ENCODE results near the gene CBFA2T2.

CBFA2T2 gene

GRCh38 chr20:33556246-33556645 is 66.3 kb downstream of the CBFA2T2 start:
- no peak for TF ChIP-seq CTCF (conservative IDR thresholded peaks at IDR 0.05)
- peak overlapping the region; percentile 89 for H3K27ac ChIP-seq

GRCh38 chr20:33558348-33559144 is 68.7 kb downstream of the CBFA2T2 start:
- no peak overlapping the region for H3K27ac ChIP-seq
- no peak for TF ChIP-seq CTCF (conservative IDR thresholded peaks at IDR 0.05)

GRCh38 chr20:33559212-33559611 is 69.3 kb downstream of the CBFA2T2 start:
- no peak for TF ChIP-seq CTCF (conservative IDR thresholded peaks at IDR 0.05)

GRCh38 chr20:33560026-33560425 is 70.1 kb downstream of the CBFA2T2 start:
- no peak overlapping the region for H3K27ac ChIP-seq
- TF ChIP-seq CTCF (conservative IDR thresholded peaks at IDR 0.05): no peak

More at GRCh38 chr20:33559212-33559611, 69.3 kb downstream of the CBFA2T2 start:
- H3K27ac ChIP-seq: no peak overlapping the region

- peak overlapping the region; percentile 81 for H3K27ac ChIP-seq
Measured at GRCh38 chr20:33561053-33561452, 71.2 kb downstream of the CBFA2T2 start.

- peak overlapping the region; percentile 81 for H3K27ac ChIP-seq
Measured at GRCh38 chr20:33561692-33562601, 72.1 kb downstream of the CBFA2T2 start.

GRCh38 chr20:33563788-33564187 is 73.9 kb downstream of the CBFA2T2 start:
- peak overlapping the region; percentile 81 for H3K27ac ChIP-seq
- TF ChIP-seq CTCF (conservative IDR thresholded peaks at IDR 0.05): no peak

More at GRCh38 chr20:33561692-33562601, 72.1 kb downstream of the CBFA2T2 start:
- no peak for TF ChIP-seq CTCF (conservative IDR thresholded peaks at IDR 0.05)

Measured in VCaP (cell line).